Stimulated activated naive CD4-positive, alpha-beta T cell (primary cell): Measurements from ENCODE around the gene GNAS.

Experiments used
- DNase-seq, 6 experiments: peaks; one replicate each; lab custom pipeline; 2025; lab: John Stamatoyannopoulos, UW

Gene GNAS

GRCh38 chr20:58898629-58899408 is 46.3 kb downstream of the GNAS start:
- no peak for DNase-seq

- no peak for DNase-seq
Observed at GRCh38 chr20:58899512-58899911, 47.0 kb downstream of the GNAS start.

- no peak for DNase-seq
Observed at GRCh38 chr20:58900397-58900796, 47.9 kb downstream of the GNAS start.

GRCh38 chr20:58901488-58902402 is 49.2 kb downstream of the GNAS start:
- DNase-seq, result no peak

- DNase-seq, result no peak
Observed at GRCh38 chr20:58903614-58904013, 51.1 kb downstream of the GNAS start.

- no peak for DNase-seq
Observed at GRCh38 chr20:58905236-58905635, 52.7 kb downstream of the GNAS start.

GRCh38 chr20:58906111-58906510 is 53.6 kb downstream of the GNAS start:
- no peak for DNase-seq

GRCh38 chr20:58906894-58907293 is 54.4 kb downstream of the GNAS start:
- no peak for DNase-seq

- DNase-seq, result peak; percentile 17 to 56 (median 30)
Observed at GRCh38 chr20:58907320-58908137, 55.0 kb downstream of the GNAS start.

GRCh38 chr20:58908221-58908620 is 55.7 kb downstream of the GNAS start:
- DNase-seq, result no peak

- no peak for DNase-seq
Observed at GRCh38 chr20:58908941-58909340, 56.4 kb downstream of the GNAS start.

GRCh38 chr20:58909585-58909984 is 57.1 kb downstream of the GNAS start:
- no peak for DNase-seq

- no peak for DNase-seq
Observed at GRCh38 chr20:58910473-58910872, 58.0 kb downstream of the GNAS start.

GRCh38 chr20:58911309-58911708 is 58.8 kb downstream of the GNAS start:
- no peak for DNase-seq

- no peak for DNase-seq
Observed at GRCh38 chr20:58911970-58912369, 59.5 kb downstream of the GNAS start.

- DNase-seq, result no peak
Observed at GRCh38 chr20:58913079-58913478, 60.6 kb downstream of the GNAS start.

GRCh38 chr20:58918621-58919020 is 66.1 kb downstream of the GNAS start:
- DNase-seq, result no peak

GRCh38 chr20:58921564-58921963 is 69.0 kb downstream of the GNAS start:
- no peak for DNase-seq

- DNase-seq, result no peak
Observed at GRCh38 chr20:58922036-58922435, 69.5 kb downstream of the GNAS start.

GRCh38 chr20:58923117-58923712 is 70.7 kb downstream of the GNAS start:
- no peak for DNase-seq

GRCh38 chr20:58926802-58927489 is 74.4 kb downstream of the GNAS start:
- no peak for DNase-seq
